ENCODE measurements around the gene MESD.

MESD gene

GRCh38 chr15:80948651-80949292 is 40.8 kb downstream of the MESD start:
- Histone ChIP-seq H2BK15ac (ENCODE audit: low read depth, poor library complexity, severe bottlenecking) (no peak overlapping the region), H2BK5ac (ENCODE audit: low read depth, low read length, poor library complexity, severe bottlenecking) (no peak overlapping the region), H3K36me3 (ENCODE audit: control insufficient read depth in 1 of 2, insufficient read depth in 2 of 2, low read depth in 1 of 2, low read length in 2 of 2) (peaks cover 56 to 94% of the 10 kb centered on the region in 2 experiments), H2BK12ac (ENCODE audit: low read length in 2 of 2) (no peak overlapping the region), H3K27ac (ENCODE audit: low read length, poor library complexity, severe bottlenecking) (no peak overlapping the region), H3K4me2 (ENCODE audit: low read length, poor library complexity, severe bottlenecking) (no peak overlapping the region), H2AK5ac (ENCODE audit: low read length, severe bottlenecking) (no peak overlapping the region), H3K9ac (ENCODE audit: low read length) (no peak overlapping the region), H4K8ac (ENCODE audit: low read length) (no peak overlapping the region), H3K27me3 (ENCODE audit: control insufficient read depth in 1 of 2, insufficient read depth in 1 of 2, low read length in 2 of 2) (no peaks in the 10 kb centered on the region), H4K91ac (ENCODE audit: low read length) (no peak overlapping the region), H2BK120ac (ENCODE audit: low read depth, low read length) (no peak overlapping the region), H2AFZ (ENCODE audit: low read depth, low read length) (no peak overlapping the region), H3K9me3 (ENCODE audit: control insufficient read depth, low read length) (no peaks in the 10 kb centered on the region), H3K23ac (ENCODE audit: low read length in 2 of 2) (no peak overlapping the region), H3K18ac (ENCODE audit: low read depth in 1 of 2, low read length in 2 of 2) (no peak overlapping the region), H3K4me1 (ENCODE audit: control insufficient read depth, insufficient read depth, low read depth, low read length) (no peaks in the 10 kb centered on the region), H3K14ac (ENCODE audit: low read length in 2 of 2) (no peak overlapping the region), H3K4ac (ENCODE audit: low read depth in 1 of 2, low read length in 2 of 2) (no peak overlapping the region), H3K79me1 (replicated peaks; ENCODE audit: low read length, poor library complexity, severe bottlenecking) (no peaks in the 10 kb centered on the region), H3K4me3 (ENCODE audit: insufficient read depth in 1 of 2, low read depth in 1 of 2, low read length in 2 of 2) (no peak overlapping the region)
- 94% methylated on average over 13 of the region's 13 CpGs for WGBS
- no peak for DNase-seq

DNA sequence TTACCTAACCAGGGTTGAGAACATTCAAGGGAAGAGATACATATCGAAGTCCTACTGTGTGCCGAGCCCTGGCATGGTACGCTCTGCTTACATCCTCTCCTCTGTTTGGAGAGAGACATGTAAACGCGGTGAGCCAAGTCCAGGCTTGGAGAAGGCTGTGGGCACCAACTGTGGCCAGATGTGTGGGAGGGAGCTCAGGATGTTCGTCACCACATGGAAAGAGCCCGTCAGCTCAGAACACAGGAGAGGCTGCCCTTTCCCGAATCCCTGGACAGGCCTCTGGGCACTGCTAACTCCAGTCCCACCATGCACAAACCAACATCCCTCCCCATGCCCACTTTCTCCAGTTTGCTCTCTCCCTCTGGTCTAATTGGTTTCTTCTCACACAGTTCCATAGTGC is 43.0 kb downstream of the MESD start:
- Histone ChIP-seq H3K14ac (ENCODE audit: low read length in 2 of 2) (no peak overlapping the region), H3K27ac (ENCODE audit: low read length, poor library complexity, severe bottlenecking) (no peak overlapping the region), H3K27me3 (ENCODE audit: control insufficient read depth in 1 of 2, insufficient read depth in 1 of 2, low read length in 2 of 2) (no peaks in the 10 kb centered on the region), H2BK12ac (ENCODE audit: low read length in 2 of 2) (no peak overlapping the region), H3K36me3 (ENCODE audit: control insufficient read depth in 1 of 2, insufficient read depth in 2 of 2, low read depth in 1 of 2, low read length in 2 of 2) (peaks cover 59 to 98% of the 10 kb centered on the region in 2 experiments), H3K4ac (ENCODE audit: low read depth in 1 of 2, low read length in 2 of 2) (no peak overlapping the region), H3K18ac (ENCODE audit: low read depth in 1 of 2, low read length in 2 of 2) (no peak overlapping the region), H3K9me3 (ENCODE audit: control insufficient read depth, low read length) (no peaks in the 10 kb centered on the region), H3K79me1 (replicated peaks; ENCODE audit: low read length, poor library complexity, severe bottlenecking) (no peaks in the 10 kb centered on the region), H2BK15ac (ENCODE audit: low read depth, poor library complexity, severe bottlenecking) (no peak overlapping the region), H2BK5ac (ENCODE audit: low read depth, low read length, poor library complexity, severe bottlenecking) (no peak overlapping the region), H3K4me2 (ENCODE audit: low read length, poor library complexity, severe bottlenecking) (no peak overlapping the region), H2AK5ac (ENCODE audit: low read length, severe bottlenecking) (no peak overlapping the region), H3K4me3 (ENCODE audit: insufficient read depth in 1 of 2, low read depth in 1 of 2, low read length in 2 of 2) (no peak overlapping the region), H3K9ac (ENCODE audit: low read length) (no peak overlapping the region), H4K91ac (ENCODE audit: low read length) (no peak overlapping the region), H4K8ac (ENCODE audit: low read length) (no peak overlapping the region), H3K4me1 (ENCODE audit: control insufficient read depth, insufficient read depth, low read depth, low read length) (no peaks in the 10 kb centered on the region), H2BK120ac (ENCODE audit: low read depth, low read length) (no peak overlapping the region), H3K23ac (ENCODE audit: low read length in 2 of 2) (no peak overlapping the region), H2AFZ (ENCODE audit: low read depth, low read length) (no peak overlapping the region)
- WGBS = 97% methylated on average over 8 of the region's 8 CpGs
- DNase-seq = no peak

- no peak for DNase-seq
- Histone ChIP-seq H2BK5ac (ENCODE audit: low read depth, low read length, poor library complexity, severe bottlenecking) (no peak overlapping the region), H3K4me2 (ENCODE audit: low read length, poor library complexity, severe bottlenecking) (no peak overlapping the region), H2AFZ (ENCODE audit: low read depth, low read length) (no peak overlapping the region), H3K9me3 (ENCODE audit: control insufficient read depth, low read length) (no peaks in the 10 kb centered on the region), H3K4me3 (ENCODE audit: insufficient read depth in 1 of 2, low read depth in 1 of 2, low read length in 2 of 2) (no peak overlapping the region), H4K8ac (ENCODE audit: low read length) (no peak overlapping the region), H2BK12ac (ENCODE audit: low read length in 2 of 2) (no peak overlapping the region), H2AK5ac (ENCODE audit: low read length, severe bottlenecking) (no peak overlapping the region), H3K27me3 (ENCODE audit: control insufficient read depth in 1 of 2, insufficient read depth in 1 of 2, low read length in 2 of 2) (no peaks in the 10 kb centered on the region), H3K9ac (ENCODE audit: low read length) (no peak overlapping the region), H3K14ac (ENCODE audit: low read length in 2 of 2) (no peak overlapping the region), H2BK15ac (ENCODE audit: low read depth, poor library complexity, severe bottlenecking) (no peak overlapping the region), H3K18ac (ENCODE audit: low read depth in 1 of 2, low read length in 2 of 2) (no peak overlapping the region), H4K91ac (ENCODE audit: low read length) (no peak overlapping the region), H3K4me1 (ENCODE audit: control insufficient read depth, insufficient read depth, low read depth, low read length) (peaks cover 1% of the 10 kb centered on the region), H3K27ac (ENCODE audit: low read length, poor library complexity, severe bottlenecking) (no peak overlapping the region), H2BK120ac (ENCODE audit: low read depth, low read length) (no peak overlapping the region), H3K23ac (ENCODE audit: low read length in 2 of 2) (no peak overlapping the region), H3K4ac (ENCODE audit: low read depth in 1 of 2, low read length in 2 of 2) (no peak overlapping the region), H3K79me1 (replicated peaks; ENCODE audit: low read length, poor library complexity, severe bottlenecking) (no peaks in the 10 kb centered on the region), H3K36me3 (ENCODE audit: control insufficient read depth in 1 of 2, insufficient read depth in 2 of 2, low read depth in 1 of 2, low read length in 2 of 2) (peaks cover 60 to 98% of the 10 kb centered on the region in 2 experiments)
- 92% methylated on average over 5 of the region's 5 CpGs for WGBS
Measured at GRCh38 chr15:80945605-80946004, 44.0 kb downstream of the MESD start.

GRCh38 chr15:80944818-80945217 is 44.8 kb downstream of the MESD start:
- Histone ChIP-seq H3K4me3 (ENCODE audit: insufficient read depth in 1 of 2, low read depth in 1 of 2, low read length in 2 of 2) (no peak overlapping the region), H3K4me2 (ENCODE audit: low read length, poor library complexity, severe bottlenecking) (no peak overlapping the region), H3K27ac (ENCODE audit: low read length, poor library complexity, severe bottlenecking) (no peak overlapping the region), H3K9me3 (ENCODE audit: control insufficient read depth, low read length) (no peaks in the 10 kb centered on the region), H3K4ac (ENCODE audit: low read depth in 1 of 2, low read length in 2 of 2) (no peak overlapping the region), H3K9ac (ENCODE audit: low read length) (no peak overlapping the region), H3K79me1 (replicated peaks; ENCODE audit: low read length, poor library complexity, severe bottlenecking) (no peaks in the 10 kb centered on the region), H3K36me3 (ENCODE audit: control insufficient read depth in 1 of 2, insufficient read depth in 2 of 2, low read depth in 1 of 2, low read length in 2 of 2) (peaks cover 58 to 98% of the 10 kb centered on the region in 2 experiments), H3K27me3 (ENCODE audit: control insufficient read depth in 1 of 2, insufficient read depth in 1 of 2, low read length in 2 of 2) (no peaks in the 10 kb centered on the region), H2BK12ac (ENCODE audit: low read length in 2 of 2) (no peak overlapping the region), H3K23ac (ENCODE audit: low read length in 2 of 2) (no peak overlapping the region), H3K18ac (ENCODE audit: low read depth in 1 of 2, low read length in 2 of 2) (no peak overlapping the region), H2BK5ac (ENCODE audit: low read depth, low read length, poor library complexity, severe bottlenecking) (no peak overlapping the region), H4K8ac (ENCODE audit: low read length) (no peak overlapping the region), H3K4me1 (ENCODE audit: control insufficient read depth, insufficient read depth, low read depth, low read length) (peaks cover 7% of the 10 kb centered on the region), H2BK15ac (ENCODE audit: low read depth, poor library complexity, severe bottlenecking) (no peak overlapping the region), H4K91ac (ENCODE audit: low read length) (peak overlapping the region; percentile 30), H2AFZ (ENCODE audit: low read depth, low read length) (no peak overlapping the region), H3K14ac (ENCODE audit: low read length in 2 of 2) (no peak overlapping the region), H2BK120ac (ENCODE audit: low read depth, low read length) (no peak overlapping the region), H2AK5ac (ENCODE audit: low read length, severe bottlenecking) (no peak overlapping the region)
- DNase-seq = no peak
- 87% methylated on average over 3 of the region's 3 CpGs for WGBS
